ENCODE data around the gene C12orf56. TPM values are rescaled to one million over a fixed set of nuclear protein-coding genes. Genes with fewer than 3 reads are reported as not detected.
"Not testable (repeated sequence)": the region's sequence is repeated elsewhere in the genome, so short reads cannot be mapped to it uniquely, and the experiment has no call there.

Gene C12orf56
- total RNA-seq, 2 donors from 2014 or later: not detected

- peak; percentile 90 for ATAC-seq (replicated peaks)
- peak within 1 kb of the TSS; percentile 91 for H3K27ac Mint-ChIP-seq
- H3K27me3 Mint-ChIP-seq: no peaks in the 10 kb centered on the region
- H3K4me1 Mint-ChIP-seq: peaks cover 10% of the 10 kb centered on the region
- H3K9me3 Mint-ChIP-seq: no peaks in the 10 kb centered on the region
- H3K4me3 Mint-ChIP-seq: peak within 1 kb of the TSS; percentile 90
- H3K36me3 Mint-ChIP-seq (ENCODE audit: low read depth): peaks cover 12% of the 10 kb centered on the region
These were observed 13.3 kb upstream of the C12orf56 start, which contains the start of gene XPOT for GRCh38 chr12:64403707-64404469. XPOT (plus strand) TSS chr12:64404392; CDS start chr12:64410036, 5,644 bp downstream.

- ATAC-seq (replicated peaks): no peak
- H3K27ac Mint-ChIP-seq: no peak overlapping the region
- peaks cover 8% of the 10 kb centered on the region for H3K36me3 Mint-ChIP-seq (ENCODE audit: low read depth)
- H3K9me3 Mint-ChIP-seq: no peaks in the 10 kb centered on the region
- H3K27me3 Mint-ChIP-seq: no peaks in the 10 kb centered on the region
- peaks cover 10% of the 10 kb centered on the region for H3K4me1 Mint-ChIP-seq
- H3K4me3 Mint-ChIP-seq: no peak overlapping the region
These were observed 11.6 kb upstream of the C12orf56 start for GRCh38 chr12:64402181-64402580.

- H3K4me3 Mint-ChIP-seq: peak overlapping the region; percentile 76
- H3K27ac Mint-ChIP-seq: peak overlapping the region; percentile 74
- H3K27me3 Mint-ChIP-seq: no peaks in the 10 kb centered on the region
- peaks cover under 1% of the 10 kb centered on the region for H3K36me3 Mint-ChIP-seq (ENCODE audit: low read depth)
- H3K4me1 Mint-ChIP-seq: peaks cover 10% of the 10 kb centered on the region
- H3K9me3 Mint-ChIP-seq: no peaks in the 10 kb centered on the region
- peak; percentile 46 for ATAC-seq (replicated peaks)
These were observed 9.5 kb upstream of the C12orf56 start for GRCh38 chr12:64400041-64400440.

GRCh38 chr12:64395739-64396138 is 5.2 kb upstream of the C12orf56 start:
- H3K27me3 Mint-ChIP-seq: no peaks in the 10 kb centered on the region
- ATAC-seq (replicated peaks): no peak
- no peak overlapping the region for H3K4me3 Mint-ChIP-seq
- peaks cover 10% of the 10 kb centered on the region for H3K4me1 Mint-ChIP-seq
- H3K27ac Mint-ChIP-seq: no peak overlapping the region
- no peaks in the 10 kb centered on the region for H3K36me3 Mint-ChIP-seq (ENCODE audit: low read depth)
- H3K9me3 Mint-ChIP-seq: no peaks in the 10 kb centered on the region

- Mint-ChIP-seq H3K27ac (no peak overlapping the region), H3K27me3 (no peaks in the 10 kb centered on the region), H3K4me1 (no peaks in the 10 kb centered on the region), H3K36me3 (ENCODE audit: low read depth) (no peaks in the 10 kb centered on the region), H3K4me3 (no peak overlapping the region), H3K9me3 (no peaks in the 10 kb centered on the region)
- ATAC-seq (replicated peaks): peak; percentile 42
These were observed 1.7 kb upstream of the C12orf56 start for GRCh38 chr12:64392221-64392620.

GRCh38 chr12:64389154-64389553 is 1.4 kb downstream of the C12orf56 start:
- Mint-ChIP-seq H3K27ac (no peak overlapping the region), H3K4me1 (peaks cover 13% of the 10 kb centered on the region), H3K4me3 (no peak overlapping the region), H3K9me3 (no peaks in the 10 kb centered on the region), H3K36me3 (ENCODE audit: low read depth) (no peaks in the 10 kb centered on the region), H3K27me3 (no peaks in the 10 kb centered on the region)
- ATAC-seq (replicated peaks): no peak

- Mint-ChIP-seq H3K27me3 (no peaks in the 10 kb centered on the region), H3K9me3 (no peaks in the 10 kb centered on the region), H3K4me3 (no peak overlapping the region), H3K36me3 (ENCODE audit: low read depth) (no peaks in the 10 kb centered on the region), H3K27ac (no peak overlapping the region), H3K4me1 (peaks cover 17% of the 10 kb centered on the region)
- no peak for ATAC-seq (replicated peaks)
These were observed 3.3 kb downstream of the C12orf56 start for GRCh38 chr12:64387197-64387816.

GRCh38 chr12:64385468-64385867 is 5.1 kb downstream of the C12orf56 start:
- peaks cover 17% of the 10 kb centered on the region for H3K4me1 Mint-ChIP-seq
- ATAC-seq (replicated peaks): peak; percentile 95
- no peaks in the 10 kb centered on the region for H3K27me3 Mint-ChIP-seq
- peak overlapping the region; percentile 16 for H3K4me3 Mint-ChIP-seq
- no peaks in the 10 kb centered on the region for H3K36me3 Mint-ChIP-seq (ENCODE audit: low read depth)
- peak overlapping the region; percentile 4 for H3K27ac Mint-ChIP-seq
- H3K9me3 Mint-ChIP-seq: peaks cover 4% of the 10 kb centered on the region

GRCh38 chr12:64385019-64385418 is 5.5 kb downstream of the C12orf56 start:
- no peaks in the 10 kb centered on the region for H3K36me3 Mint-ChIP-seq (ENCODE audit: low read depth)
- no peaks in the 10 kb centered on the region for H3K27me3 Mint-ChIP-seq
- H3K4me3 Mint-ChIP-seq: peak overlapping the region; percentile 16
- ATAC-seq (replicated peaks): peak; percentile 14
- peaks cover 17% of the 10 kb centered on the region for H3K4me1 Mint-ChIP-seq
- H3K27ac Mint-ChIP-seq: peak overlapping the region; percentile 4
- H3K9me3 Mint-ChIP-seq: peaks cover 7% of the 10 kb centered on the region

- Mint-ChIP-seq H3K9me3 (peaks cover 7% of the 10 kb centered on the region), H3K27ac (no peak overlapping the region), H3K4me3 (no peak overlapping the region), H3K27me3 (no peaks in the 10 kb centered on the region), H3K4me1 (peaks cover 17% of the 10 kb centered on the region), H3K36me3 (ENCODE audit: low read depth) (no peaks in the 10 kb centered on the region)
- no peak for ATAC-seq (replicated peaks)
These were observed 6.9 kb downstream of the C12orf56 start for GRCh38 chr12:64383675-64384074.

- no peaks in the 10 kb centered on the region for H3K9me3 Mint-ChIP-seq
- no peak overlapping the region for H3K4me3 Mint-ChIP-seq
- H3K27ac Mint-ChIP-seq: no peak overlapping the region
- ATAC-seq (replicated peaks): no peak
- no peaks in the 10 kb centered on the region for H3K27me3 Mint-ChIP-seq
- H3K36me3 Mint-ChIP-seq (ENCODE audit: low read depth): no peaks in the 10 kb centered on the region
- no peaks in the 10 kb centered on the region for H3K4me1 Mint-ChIP-seq
These were observed 27.7 kb downstream of the C12orf56 start for GRCh38 chr12:64362721-64363305.

GRCh38 chr12:64361173-64361572 is 29.4 kb downstream of the C12orf56 start:
- not testable (repeated sequence) for H3K9me3 Mint-ChIP-seq; H3K27me3 Mint-ChIP-seq; H3K27ac Mint-ChIP-seq; ATAC-seq (replicated peaks); H3K4me1 Mint-ChIP-seq; H3K4me3 Mint-ChIP-seq; H3K36me3 Mint-ChIP-seq (ENCODE audit: low read depth)

GRCh38 chr12:64356209-64356608 is 34.3 kb downstream of the C12orf56 start:
- not testable (repeated sequence) for H3K27ac Mint-ChIP-seq; H3K36me3 Mint-ChIP-seq (ENCODE audit: low read depth); H3K9me3 Mint-ChIP-seq; ATAC-seq (replicated peaks); H3K27me3 Mint-ChIP-seq; H3K4me1 Mint-ChIP-seq; H3K4me3 Mint-ChIP-seq

- no peak for ATAC-seq (replicated peaks)
- H3K27ac Mint-ChIP-seq: no peak overlapping the region
- no peaks in the 10 kb centered on the region for H3K36me3 Mint-ChIP-seq (ENCODE audit: low read depth)
- no peaks in the 10 kb centered on the region for H3K4me1 Mint-ChIP-seq
- peaks cover 11% of the 10 kb centered on the region for H3K9me3 Mint-ChIP-seq
- H3K4me3 Mint-ChIP-seq: no peak overlapping the region
- peaks cover 3% of the 10 kb centered on the region for H3K27me3 Mint-ChIP-seq
These were observed 38.4 kb downstream of the C12orf56 start for GRCh38 chr12:64352181-64352580.

- Mint-ChIP-seq H3K27ac (no peak overlapping the region), H3K4me3 (no peak overlapping the region), H3K27me3 (peaks cover under 1% of the 10 kb centered on the region), H3K36me3 (ENCODE audit: low read depth) (no peaks in the 10 kb centered on the region), H3K9me3 (peaks cover 7% of the 10 kb centered on the region), H3K4me1 (no peaks in the 10 kb centered on the region)
- ATAC-seq (replicated peaks): no peak
These were observed 39.3 kb downstream of the C12orf56 start for GRCh38 chr12:64351265-64351664.

Measured in activated T-helper 17 cell treated with anti-CD3 and anti-CD28 coated beads, Interleukin-2, amount 50 U/mL, for 72 hours (primary cell).